NCI-H774 (cell line): ENCODE data around the gene GULP1.
"Not testable (repeated sequence)": the region's sequence is repeated elsewhere in the genome, so short reads cannot be mapped to it uniquely, and the experiment has no call there.

Experiments used
- DNase-seq: peaks from one replicate; lab custom pipeline; 2025; lab: John Stamatoyannopoulos, UW

Gene GULP1

DNA sequence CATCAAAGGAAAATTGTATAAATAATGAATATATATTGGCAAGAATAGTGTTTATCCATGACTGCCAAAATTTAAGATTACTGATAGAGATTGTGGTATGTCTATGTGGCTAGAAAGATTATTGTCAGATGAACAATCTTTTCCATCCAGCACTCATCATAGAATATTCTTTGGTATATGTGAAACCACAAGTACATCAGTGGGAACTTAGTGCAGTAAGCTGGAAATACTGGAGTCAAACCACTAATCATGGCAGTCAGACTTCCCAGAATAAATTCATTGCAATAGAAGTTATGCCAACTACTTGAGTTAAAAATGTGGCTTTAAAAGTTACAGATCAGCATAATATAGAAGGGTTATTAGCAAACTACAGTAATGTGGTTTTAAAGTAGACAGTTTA, 310.3 kb downstream of the GULP1 start:
- no peak for DNase-seq

DNA sequence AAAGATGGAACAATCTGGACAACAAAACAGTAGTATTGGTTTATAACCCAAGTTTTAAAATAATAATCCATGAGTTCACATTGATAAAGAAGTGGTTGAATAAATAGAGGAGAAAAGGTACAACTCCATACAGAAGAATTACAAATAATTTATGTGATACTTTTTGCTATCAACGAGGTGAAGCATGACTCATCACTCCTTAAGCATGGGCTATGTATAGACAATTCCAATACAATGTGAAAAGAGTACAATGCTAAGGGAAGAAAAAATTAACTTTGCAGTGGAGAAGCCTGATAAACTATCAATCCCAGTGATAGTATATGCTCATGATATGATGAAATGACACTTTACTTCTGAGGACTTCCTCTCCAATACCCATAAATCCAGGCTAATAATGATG, 312.9 kb downstream of the GULP1 start:
- no peak for DNase-seq

DNA sequence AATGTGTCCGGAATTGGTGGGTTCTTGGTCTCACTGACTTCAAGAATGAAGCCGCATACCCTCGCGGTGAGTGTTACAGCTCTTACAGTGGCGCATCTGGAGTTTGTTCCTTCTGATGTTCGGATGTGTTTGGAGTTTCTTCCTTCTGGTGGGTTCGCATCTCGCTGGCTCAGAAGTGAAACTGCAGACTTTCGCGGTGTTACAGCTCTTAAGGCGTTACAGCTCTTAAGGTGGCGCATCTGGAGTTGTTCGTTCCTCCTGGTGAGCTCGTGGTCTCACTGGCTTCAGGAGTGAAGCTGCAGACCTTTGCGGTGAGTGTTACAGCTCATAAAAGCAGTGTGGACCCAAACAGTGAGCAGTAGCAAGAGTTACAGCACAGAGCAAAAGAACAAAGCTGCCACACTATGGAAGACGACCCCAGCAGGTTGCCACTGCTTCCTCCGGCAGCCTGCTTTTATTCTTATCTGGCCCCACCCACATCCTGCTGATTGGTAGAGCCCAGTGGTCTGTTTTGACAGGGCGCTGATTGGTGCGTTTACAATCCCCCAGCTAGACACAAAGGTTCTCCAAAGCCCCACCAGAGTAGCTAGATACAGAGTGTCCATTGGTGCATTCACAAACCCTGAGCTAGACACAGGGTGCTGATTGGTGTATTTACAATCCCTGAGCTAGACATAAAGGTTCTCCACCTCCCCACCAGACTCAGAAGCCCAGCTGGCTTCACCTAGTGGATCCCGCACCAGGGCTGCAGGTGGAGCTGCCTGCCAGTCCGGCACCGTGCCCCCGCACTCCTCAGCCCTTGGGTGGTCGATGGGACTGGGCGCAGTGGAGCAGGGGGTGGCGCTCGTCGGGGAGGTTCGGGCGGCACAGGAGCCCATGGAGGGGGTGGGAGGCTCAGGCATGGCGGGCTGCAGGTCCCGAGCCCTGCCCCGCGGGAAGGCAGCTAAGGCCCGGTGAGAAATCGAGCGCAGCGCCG, 314.2 kb downstream of the GULP1 start:
- DNase-seq: not testable (repeated sequence)

DNA sequence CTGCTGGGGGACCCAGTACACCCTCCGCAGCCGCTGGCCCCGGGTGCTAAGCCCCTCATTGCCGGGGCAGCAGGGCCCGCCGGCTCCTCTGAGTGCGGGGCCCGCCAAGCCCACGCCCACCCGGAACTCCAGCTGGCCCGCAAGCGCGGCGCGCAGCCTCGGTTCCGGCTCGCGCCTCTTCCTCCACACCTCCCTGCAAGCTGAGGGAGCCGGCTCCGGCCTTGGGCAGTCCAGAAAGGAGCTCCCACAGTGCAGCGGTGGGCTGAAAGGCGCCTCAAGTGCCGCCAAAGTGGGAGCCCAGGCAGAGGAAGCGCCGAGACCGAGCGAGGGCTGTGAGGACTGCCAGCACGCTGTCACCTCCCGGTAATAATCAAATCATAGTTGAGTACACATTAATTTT, 314.9 kb downstream of the GULP1 start:
- not testable (repeated sequence) for DNase-seq

DNA sequence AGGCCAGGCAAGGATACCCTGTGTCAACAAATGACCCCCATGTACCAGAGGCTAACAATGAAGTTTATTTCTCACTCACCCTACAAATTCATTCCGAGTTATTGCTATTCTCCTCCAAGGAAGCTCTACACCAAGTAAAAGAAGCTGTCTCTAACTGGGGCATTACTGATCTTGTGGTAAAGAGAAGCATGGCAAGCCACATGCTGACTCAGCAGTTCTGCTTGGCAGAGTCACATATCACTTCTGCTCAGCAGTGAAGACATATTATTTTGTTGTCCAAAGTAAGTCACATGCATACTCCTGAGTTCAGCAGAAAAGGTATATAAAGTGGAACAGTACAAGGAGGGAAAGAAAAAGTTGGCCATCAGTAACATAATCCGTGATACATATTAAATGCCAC, 315.8 kb downstream of the GULP1 start:
- no peak for DNase-seq

DNA sequence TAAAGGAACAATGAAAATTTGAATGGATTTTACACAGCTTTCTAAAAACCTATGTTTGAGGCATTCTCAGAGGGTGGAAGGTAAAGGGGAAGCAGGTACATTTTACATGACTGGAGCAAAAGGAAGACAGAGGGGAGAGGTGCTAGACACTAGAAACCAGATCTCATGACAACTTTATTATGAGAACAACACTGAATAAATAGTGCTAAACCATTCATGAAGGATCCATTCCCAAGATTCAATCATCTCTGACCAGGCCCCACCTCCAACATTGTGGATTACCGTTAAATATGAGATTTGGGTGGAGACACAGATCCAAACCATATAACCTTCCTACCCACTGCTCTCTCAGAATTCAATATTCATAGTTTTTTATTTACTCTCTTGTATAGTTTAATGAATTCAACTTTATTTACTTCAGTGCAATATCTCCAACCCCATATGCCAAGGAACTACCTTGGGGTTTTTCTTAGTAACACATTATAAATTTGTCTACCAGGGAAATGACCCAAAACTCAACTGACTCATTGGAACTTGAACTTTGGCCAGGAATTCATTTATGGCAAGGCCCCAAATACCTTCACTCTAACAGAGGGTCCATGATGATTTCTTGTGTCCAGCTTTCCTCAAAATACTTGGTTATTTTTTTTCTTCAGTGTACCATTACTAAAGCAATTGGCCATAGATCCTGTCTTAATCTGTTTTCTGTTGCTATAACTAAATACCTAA, 317.8 kb downstream of the GULP1 start:
- DNase-seq: no peak

DNA sequence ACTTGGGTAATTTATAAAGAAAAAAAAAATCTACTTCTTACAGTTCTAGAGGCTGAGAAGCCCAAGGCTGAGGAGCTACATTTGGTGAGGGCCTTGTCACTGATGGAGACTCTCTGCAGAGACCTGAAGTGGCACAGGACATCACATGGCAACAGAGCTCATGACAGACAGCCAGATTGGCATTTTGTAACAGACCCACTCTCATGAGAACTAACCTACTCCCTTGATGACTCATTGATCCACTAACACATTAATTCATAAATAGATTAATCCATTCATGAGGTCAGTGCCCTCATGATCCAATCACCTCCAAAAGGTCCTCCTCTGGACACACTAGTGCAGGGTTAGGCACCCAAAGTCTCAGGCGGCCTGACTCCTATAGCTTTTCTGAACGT, 318.4 kb downstream of the GULP1 start:
- DNase-seq: no peak

DNA sequence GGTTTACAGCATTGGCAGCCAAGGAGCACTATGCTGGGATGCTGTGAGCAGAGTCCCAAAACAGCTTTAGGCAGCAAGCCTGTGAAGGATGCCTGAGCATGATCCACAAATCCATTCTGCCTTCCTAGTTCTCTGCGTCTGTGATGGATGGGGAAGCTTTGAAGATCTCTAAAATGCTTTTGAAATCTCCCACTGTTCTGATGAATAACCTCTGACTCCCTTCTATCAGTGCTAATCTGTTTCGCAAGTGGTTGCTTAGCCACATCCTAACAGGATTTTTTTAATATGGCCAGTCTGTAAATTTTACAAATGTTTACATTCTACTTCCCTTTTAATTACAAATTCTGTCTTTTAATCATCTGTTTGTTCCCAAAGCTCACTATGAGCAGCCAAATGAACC, 319.2 kb downstream of the GULP1 start:
- no peak for DNase-seq

DNA sequence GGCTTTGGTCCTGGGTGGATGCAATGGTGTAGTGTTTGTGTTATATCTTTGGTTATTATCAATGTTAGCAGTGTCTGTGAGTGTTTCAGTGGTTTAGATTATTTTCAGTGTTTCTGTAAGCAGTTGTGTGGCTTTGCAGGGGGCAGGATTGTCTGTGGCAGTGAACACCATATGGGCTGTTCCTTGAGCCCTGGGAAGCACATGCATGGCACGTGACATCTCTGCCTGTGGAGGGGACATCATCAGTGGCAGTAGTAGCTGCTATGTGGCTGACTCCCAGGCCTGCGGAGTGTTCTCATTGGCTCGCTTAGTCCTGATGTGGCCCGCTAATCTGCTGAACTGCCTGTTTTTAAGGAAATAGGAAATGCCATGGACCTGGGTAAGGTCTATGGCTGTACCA, 327.5 kb downstream of the GULP1 start:
- DNase-seq: no peak

DNA sequence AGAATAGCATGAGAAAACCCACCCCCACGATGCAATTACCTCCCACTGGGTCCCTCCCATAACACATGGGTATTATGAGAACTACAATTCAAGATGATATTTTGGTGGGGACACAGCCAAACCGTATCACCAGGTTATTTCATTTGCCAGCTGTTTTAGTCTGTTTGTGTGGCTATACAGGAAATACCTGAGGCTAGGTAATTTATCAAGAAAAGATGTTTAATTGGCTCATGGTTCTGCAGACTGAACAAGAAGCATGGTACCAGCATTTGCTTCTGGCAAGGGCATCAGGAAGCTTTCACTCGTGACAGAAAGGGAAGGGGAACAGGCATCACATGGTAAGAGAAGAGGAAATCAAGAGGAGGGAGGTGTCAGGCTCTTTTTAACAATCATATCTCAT, 329.2 kb downstream of the GULP1 start:
- DNase-seq: no peak

DNA sequence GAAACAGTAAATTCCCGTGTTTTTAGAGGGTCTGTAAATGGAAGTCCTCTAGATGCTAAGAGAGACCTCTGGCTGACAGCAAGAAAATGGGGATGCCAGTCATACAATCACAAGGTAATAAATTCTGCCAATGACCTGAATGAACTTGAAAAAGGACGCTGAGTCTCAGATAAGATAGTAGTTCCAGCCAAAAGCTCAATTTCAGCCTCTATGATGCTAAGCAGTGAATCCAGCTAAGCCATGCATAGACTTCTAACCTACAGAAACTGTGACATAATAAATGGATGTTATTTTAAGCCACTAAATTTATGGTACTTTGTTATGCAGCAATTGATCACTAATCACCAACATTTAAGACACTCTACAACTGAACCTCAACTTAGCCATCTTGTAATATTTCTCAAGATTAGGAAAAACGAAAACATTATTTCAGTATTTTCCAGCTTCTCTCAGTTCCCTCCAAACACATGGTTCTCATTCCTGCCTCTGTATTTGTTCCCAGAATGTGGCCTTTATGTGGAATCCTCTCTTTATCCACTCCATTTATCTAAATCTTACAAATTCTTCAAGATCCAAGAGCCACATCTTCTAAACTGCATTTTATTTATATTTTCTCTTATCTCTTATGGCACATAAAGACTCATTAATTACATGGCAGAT, 331.1 kb downstream of the GULP1 start:
- DNase-seq: no peak

DNA sequence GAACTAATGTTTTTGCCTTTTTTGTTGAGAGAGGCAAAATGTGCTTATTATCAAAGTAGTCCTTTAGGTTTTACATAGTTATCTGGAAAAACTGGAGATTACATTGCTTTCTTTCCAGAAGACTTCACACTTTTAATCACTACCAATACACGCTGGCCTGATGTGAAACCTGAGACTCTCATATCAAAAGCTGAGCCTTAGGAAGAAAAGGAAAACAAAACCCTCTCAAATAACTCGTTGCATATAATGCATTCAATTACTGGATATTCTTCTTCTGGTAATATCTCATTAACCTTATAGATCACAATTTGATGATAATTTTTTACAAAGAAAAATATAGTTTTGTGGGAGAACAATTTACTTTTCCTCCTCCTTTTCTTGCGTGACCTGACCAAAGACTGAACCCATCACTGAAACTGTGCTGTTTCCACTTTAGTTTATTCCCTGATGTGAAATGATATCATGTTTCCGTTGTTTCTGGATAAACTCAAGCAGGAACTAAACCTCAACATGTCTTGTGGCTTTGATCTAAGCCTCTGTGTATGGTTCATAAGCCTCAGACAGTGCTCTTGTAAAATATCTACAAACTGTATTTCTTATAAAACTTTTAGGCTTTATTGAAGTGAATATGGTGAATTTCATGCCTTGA, 332.4 kb downstream of the GULP1 start:
- no peak for DNase-seq

DNA sequence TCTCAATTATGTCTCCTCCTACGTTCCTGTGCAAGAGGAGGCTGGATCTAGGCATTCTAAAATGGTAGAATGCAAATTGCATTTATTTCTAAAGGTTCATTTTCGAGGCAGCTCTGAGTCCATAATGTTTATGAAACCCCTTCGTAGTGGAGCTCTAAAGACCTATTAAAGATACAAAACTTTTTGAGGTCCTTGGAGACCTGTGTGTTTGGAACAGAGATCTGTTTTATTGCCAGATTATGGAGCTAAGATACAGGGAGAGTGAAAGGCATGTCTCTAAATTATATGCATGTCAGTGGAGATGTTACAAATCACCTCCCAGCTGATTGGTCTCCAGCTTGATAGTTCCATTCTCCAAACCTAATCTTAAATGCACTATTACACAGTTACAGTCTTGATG, 335.8 kb downstream of the GULP1 start:
- DNase-seq: no peak

DNA sequence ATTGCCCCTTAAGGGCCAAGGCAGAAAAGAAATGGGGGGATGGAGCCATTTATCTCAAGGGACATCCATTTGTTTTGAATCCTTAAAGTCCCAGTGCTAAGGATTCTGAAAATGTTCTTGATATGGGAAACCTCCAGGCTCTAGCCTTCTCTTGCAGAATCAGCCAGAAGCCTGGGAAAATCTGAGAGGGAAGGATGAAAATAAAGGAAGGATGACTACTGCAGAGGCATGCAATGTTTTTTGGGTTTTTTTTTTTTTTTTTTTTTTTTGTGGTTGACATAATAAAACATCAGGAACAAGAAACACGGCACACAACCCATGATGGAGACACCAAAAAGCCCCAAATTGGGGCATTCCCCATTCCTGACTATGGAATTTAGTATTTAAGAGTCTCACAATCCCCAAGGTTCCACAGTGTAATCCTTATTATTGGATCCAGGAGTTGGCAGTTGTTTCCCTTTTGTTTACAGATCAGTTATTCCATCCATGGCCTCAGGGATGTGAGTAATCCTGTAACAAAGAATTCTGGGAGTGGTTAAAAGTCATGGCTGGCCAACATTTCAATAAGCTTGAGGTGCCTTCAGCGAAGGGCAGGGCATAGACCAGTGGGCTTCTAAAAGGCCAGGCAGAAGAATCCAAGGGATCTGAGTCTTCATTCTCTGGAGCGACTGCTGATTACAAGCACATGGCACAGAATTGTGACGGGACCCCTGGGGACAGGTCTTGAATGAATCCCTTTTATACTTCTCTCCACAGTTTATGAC, 337.5 kb downstream of the GULP1 start:
- no peak for DNase-seq

DNA sequence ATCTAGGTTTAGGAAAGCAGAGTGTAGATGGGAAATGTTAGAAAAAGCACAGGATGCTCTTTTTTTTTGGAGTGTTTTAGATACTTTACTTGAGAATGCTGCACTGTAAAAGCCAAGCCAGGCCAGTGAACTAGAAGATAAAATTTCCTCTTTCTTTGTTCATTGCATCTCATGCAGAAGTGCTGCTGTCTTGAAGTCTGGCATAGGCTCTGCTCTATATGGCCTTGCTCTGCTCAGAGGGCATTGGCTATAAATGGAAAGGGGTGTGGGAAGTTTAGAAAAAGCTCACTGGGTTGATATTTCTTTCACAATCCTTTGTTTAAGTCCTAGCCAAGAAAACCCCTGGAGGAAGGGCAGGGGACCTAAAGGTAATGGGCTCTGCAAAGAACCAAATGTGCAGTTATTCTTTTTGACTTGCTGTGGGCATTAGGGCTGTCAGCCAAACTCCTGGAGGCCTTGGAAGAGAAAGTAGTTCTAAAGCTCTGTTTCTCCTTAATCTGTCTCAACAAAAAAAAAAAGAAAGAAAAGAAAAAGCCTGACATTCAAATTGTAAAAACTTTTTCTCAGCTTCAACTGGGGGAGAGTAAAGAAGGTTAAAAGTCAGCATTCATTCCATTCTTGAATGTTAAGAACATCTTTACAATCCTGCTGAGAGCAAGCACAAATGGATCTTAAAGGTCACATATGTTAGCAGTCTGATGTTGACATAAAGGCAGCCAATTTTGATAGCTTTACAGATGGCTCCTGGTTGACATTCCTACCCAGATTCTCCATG, 338.3 kb downstream of the GULP1 start:
- DNase-seq: no peak

DNA sequence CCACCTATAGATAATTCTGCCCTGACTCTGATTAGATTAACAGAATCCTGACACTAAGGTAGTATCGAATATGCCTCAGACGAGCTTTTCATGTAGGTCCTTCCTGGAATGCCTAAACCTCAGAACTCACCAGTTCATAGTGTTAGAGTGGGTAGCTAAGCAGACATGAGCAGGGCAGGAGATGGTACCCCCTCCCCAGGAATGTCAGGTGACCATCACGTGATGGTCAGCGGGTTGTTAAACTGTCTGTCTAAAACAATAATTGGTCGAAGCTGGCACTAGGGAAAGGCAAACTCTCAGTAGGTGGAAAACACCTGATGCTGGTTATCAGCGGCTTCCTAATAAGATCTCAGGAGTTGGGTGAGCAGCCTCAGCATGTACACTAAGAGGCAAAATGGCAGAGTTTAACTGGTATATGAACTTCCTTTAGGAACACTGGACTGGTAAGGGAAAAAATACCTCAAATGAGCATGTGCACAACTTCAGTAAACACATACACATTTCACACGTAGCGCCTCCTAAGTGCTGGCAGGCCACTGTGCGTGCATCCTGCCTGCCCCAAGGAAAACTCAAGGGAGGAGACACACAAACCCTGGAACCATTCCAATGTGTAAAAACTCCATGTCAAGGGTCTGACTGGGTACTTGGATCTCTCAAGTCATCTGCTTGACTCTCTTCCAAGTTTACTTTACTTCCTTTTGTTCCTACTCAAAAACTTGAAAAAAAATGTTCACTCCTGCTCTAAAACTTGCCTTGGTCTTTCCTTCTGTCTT, 339.5 kb downstream of the GULP1 start:
- DNase-seq: no peak

DNA sequence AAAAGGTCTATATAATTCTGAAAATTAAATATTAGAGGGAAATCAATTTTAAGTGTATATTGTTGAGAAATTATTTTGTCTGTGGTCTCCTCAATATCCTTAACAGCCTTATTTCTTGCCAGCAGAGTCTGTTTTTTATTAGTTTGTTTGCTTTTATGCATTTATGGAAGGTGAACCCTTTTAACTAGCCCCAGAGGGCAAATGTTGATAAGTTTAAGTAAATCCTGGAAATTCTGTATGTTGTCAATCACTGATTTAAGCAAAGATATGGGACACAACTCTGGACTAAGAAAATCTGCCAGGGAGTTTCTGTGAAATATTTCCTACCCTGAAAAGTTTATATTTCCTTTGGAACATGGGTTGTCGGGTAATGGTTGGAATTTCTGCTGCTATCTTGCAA, 343.0 kb downstream of the GULP1 start:
- DNase-seq: no peak
